HepG2 (cell line): ENCODE measurements around the gene TRIM10. TPM values are rescaled to one million over a fixed set of nuclear protein-coding genes. Genes with fewer than 3 reads are reported as not detected.

Source experiments
- HHEX ChIP-seq: IDR thresholded peaks from 2 replicates; pipeline ENCODE4 v1.6.1; 2016; ENCODE audit warnings: control low read depth
- HOXA7 ChIP-seq: sonication (generic); formaldehyde crosslinking; IDR thresholded peaks from 2 replicates; pipeline ENCODE4 v1.8.1; 2022; ENCODE audit warnings: mild to moderate bottlenecking, missing genetic modification reagents, moderate library complexity
- NFE2L1 ChIP-seq: sonication (generic); formaldehyde crosslinking; IDR thresholded peaks from 2 replicates; pipeline ENCODE4 v1.4.0; 2020; ENCODE audit warnings: missing genetic modification reagents, mild to moderate bottlenecking, borderline replicate concordance
- PAWR ChIP-seq: sonication (generic); formaldehyde crosslinking; IDR thresholded peaks from 2 replicates; pipeline ENCODE4 v1.4.0; 2020; ENCODE audit warnings: missing genetic modification reagents, mild to moderate bottlenecking, borderline replicate concordance
- RARG ChIP-seq: sonication (generic); formaldehyde crosslinking; IDR thresholded peaks from 2 replicates; pipeline ENCODE4 v1.4.0; 2020; ENCODE audit warnings: low read depth, mild to moderate bottlenecking, missing genetic modification reagents
- RBM22 ChIP-seq: fragments of 200-400 bp; formaldehyde crosslinking; optimal IDR thresholded peaks from 2 replicates; pipeline ENCODE3; 2017; ENCODE audit warnings: mild to moderate bottlenecking, low read length, moderate library complexity
- TP53 ChIP-seq: sonication (generic); formaldehyde crosslinking; conservative IDR thresholded peaks from 2 replicates; pipeline ENCODE4 v1.4.0; 2020; ENCODE audit warnings: missing genetic modification reagents
- USF2 ChIP-seq, 2 experiments: sonication (generic) in 1 of 2; formaldehyde crosslinking in 1 of 2; IDR thresholded peaks; 2 replicates each; pipeline versions ENCODE4 v1.5.1 to v1.6.1; 2011 to 2020; ENCODE audit warnings: borderline replicate concordance in 1 of 2, low read depth in 1 of 2, low read length in 1 of 2, mild to moderate bottlenecking in 1 of 2, missing genetic modification reagents in 1 of 2, moderate library complexity in 1 of 2
- ZHX2 ChIP-seq, 2 experiments: sonication (generic) in 1 of 2; formaldehyde crosslinking in 1 of 2; IDR thresholded peaks; 2 replicates each; pipeline versions ENCODE4 v1.6.1 to v1.9.0; 2014 to 2022; ENCODE audit warnings: antibody characterized with exemption in 1 of 2, borderline replicate concordance in 1 of 2, inconsistent platforms in 1 of 2, low read depth in 1 of 2, missing genetic modification reagents in 1 of 2
- ZNF235 ChIP-seq: sonication (generic); formaldehyde crosslinking; IDR thresholded peaks from 2 replicates; pipeline ENCODE4 v1.8.1; 2023; ENCODE audit warnings: mild to moderate bottlenecking, missing genetic modification reagents, borderline replicate concordance
- ZNF333 ChIP-seq: sonication (generic); formaldehyde crosslinking; IDR thresholded peaks from 2 replicates; pipeline ENCODE4 v1.4.0; 2020; ENCODE audit warnings: mild to moderate bottlenecking, missing genetic modification reagents, borderline replicate concordance
- ZNF34 ChIP-seq: sonication (generic); formaldehyde crosslinking; IDR thresholded peaks from 2 replicates; pipeline ENCODE4 v1.4.0; 2020; ENCODE audit warnings: mild to moderate bottlenecking, missing genetic modification reagents, borderline replicate concordance
- ZNF761 ChIP-seq: sonication (generic); formaldehyde crosslinking; conservative IDR thresholded peaks from 2 replicates; pipeline ENCODE4 v1.4.0; 2020; ENCODE audit warnings: mild to moderate bottlenecking, missing genetic modification reagents
- ZNF772 ChIP-seq: sonication (generic); formaldehyde crosslinking; IDR thresholded peaks from 2 replicates; pipeline ENCODE4 v1.5.0; 2020; ENCODE audit warnings: mild to moderate bottlenecking, missing genetic modification reagents
- ZNF790 ChIP-seq: sonication (generic); formaldehyde crosslinking; IDR thresholded peaks from 2 replicates; pipeline ENCODE4 v1.8.0; 2022; ENCODE audit warnings: missing genetic modification reagents, mild to moderate bottlenecking, borderline replicate concordance
- polyA plus RNA-seq, 8 experiments: library from polyadenylated mRNA; depleted of rRNA in 3 of 8; stranded (reverse) in 7 of 8; unstranded in 1 of 8; fragments of >200 nt; fragmentation: Illumina TruSeq in 4 of 8; extraction: Trizol in 4 of 8; gene quantifications; 2 replicates each; pipeline versions ENCODE4 v1.2.1 to v1.2.3, GENCODE V29; 2011 to 2016; ENCODE audit warnings: low read depth in 4 of 8, missing spikeins in 1 of 8, mixed read lengths in 1 of 8; ENCODE audit not compliant: insufficient read depth in 1 of 8
- total RNA-seq, 5 experiments: library from RNA; depleted of rRNA; stranded (reverse); fragments of >200 nt; fragmentation: Illumina TruSeq; extraction: Trizol; gene quantifications; 2 replicates each; pipeline ENCODE4 v1.2.3, GENCODE V29; 2016; ENCODE audit warnings: low read depth in 1 of 5
- TF ChIP-seq, protein P1 (sequence below): sonication (generic); formaldehyde crosslinking; IDR thresholded peaks from 2 replicates; pipeline ENCODE4 v1.5.0; 2020; ENCODE audit warnings: missing genetic modification reagents
- TF ChIP-seq, protein P2 (sequence below): sonication (generic); formaldehyde crosslinking; IDR thresholded peaks from 2 replicates; pipeline ENCODE4 v1.4.0; 2020; ENCODE audit warnings: mild to moderate bottlenecking, missing genetic modification reagents

TRIM10 gene
- total and polyA plus RNA-seq, 2 of the 13 experiments (the other 11 are each of a cell fraction or from before 2014, with no cell fraction given): 4.1 to 6.8 TPM

- TF ChIP-seq ZHX2 (IDR thresholded peaks at IDR 0.05; ENCODE audit: low read depth) (peak; percentile 32; the same call in 1 of the 2 replicates), ZHX2 (CRISPR knock-in tag; IDR thresholded peaks at IDR 0.05; ENCODE audit: borderline replicate concordance) (no peak), ZNF772 (CRISPR knock-in tag) (no peak; the same call in 1 of the 2 replicates), PAWR (CRISPR knock-in tag) (peak; percentile 73; the same call in 1 of the 2 replicates), HHEX (CRISPR knock-in tag) (peak; percentile 70), NFE2L1 (CRISPR knock-in tag) (no peak), TP53 (CRISPR knock-in tag) (no peak), ZNF761 (CRISPR knock-in tag) (peak; percentile 95), RBM22 (no peak), USF2 (IDR thresholded peaks at IDR 0.05; ENCODE audit: low read depth, low read length) (peak; percentile 78), USF2 (CRISPR knock-in tag; IDR thresholded peaks at IDR 0.05; ENCODE audit: borderline replicate concordance) (peak; percentile 88; the same call in 1 of the 2 replicates), HOXA7 (CRISPR knock-in tag) (0 out of 2 replicates have a peak, but pooled peaks have one; percentile 72), ZNF235 (CRISPR knock-in tag) (no peak), ZNF333 (CRISPR knock-in tag) (no peak), ZNF34 (CRISPR knock-in tag) (peak; percentile 55; the same call in 1 of the 2 replicates), RARG (CRISPR knock-in tag) (peak; percentile 90; the same call in 1 of the 2 replicates), ZNF790 (0 out of 2 replicates have a peak, but pooled peaks have one; percentile 72)
- TF ChIP-seq, protein P1, sequence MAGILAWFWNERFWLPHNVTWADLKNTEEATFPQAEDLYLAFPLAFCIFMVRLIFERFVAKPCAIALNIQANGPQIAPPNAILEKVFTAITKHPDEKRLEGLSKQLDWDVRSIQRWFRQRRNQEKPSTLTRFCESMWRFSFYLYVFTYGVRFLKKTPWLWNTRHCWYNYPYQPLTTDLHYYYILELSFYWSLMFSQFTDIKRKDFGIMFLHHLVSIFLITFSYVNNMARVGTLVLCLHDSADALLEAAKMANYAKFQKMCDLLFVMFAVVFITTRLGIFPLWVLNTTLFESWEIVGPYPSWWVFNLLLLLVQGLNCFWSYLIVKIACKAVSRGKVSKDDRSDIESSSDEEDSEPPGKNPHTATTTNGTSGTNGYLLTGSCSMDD (CRISPR knock-in tag): no peak
- TF ChIP-seq, protein P2, sequence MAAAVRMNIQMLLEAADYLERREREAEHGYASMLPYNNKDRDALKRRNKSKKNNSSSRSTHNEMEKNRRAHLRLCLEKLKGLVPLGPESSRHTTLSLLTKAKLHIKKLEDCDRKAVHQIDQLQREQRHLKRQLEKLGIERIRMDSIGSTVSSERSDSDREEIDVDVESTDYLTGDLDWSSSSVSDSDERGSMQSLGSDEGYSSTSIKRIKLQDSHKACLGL: no peak
Measured at GRCh38 chr6:30206799-30207618, 46.0 kb upstream of the TRIM10 start (continued).
